ENCODE results near the gene C1R.

GRCh38 chr12:7125632-7126227 is 33.5 kb upstream of the C1R start:
- TF ChIP-seq POLR2AphosphoS5 (IDR thresholded peaks at IDR 0.05; ENCODE audit: low read depth, low read length) (no peak), GABPA (IDR thresholded peaks at IDR 0.05; ENCODE audit: low read depth) (no peak), REST (IDR thresholded peaks at IDR 0.05; ENCODE audit: low read depth, low read length) (no peak), JUND (IDR thresholded peaks at IDR 0.05) (no peak), NFIC (IDR thresholded peaks at IDR 0.05; ENCODE audit: borderline replicate concordance) (no peak), MEF2A (IDR thresholded peaks at IDR 0.05; ENCODE audit: borderline replicate concordance, low read depth) (no peak), EP300 (IDR thresholded peaks at IDR 0.05; ENCODE audit: borderline replicate concordance in 1 of 2, low read depth in 1 of 2, low read length in 1 of 2) (no peak), RXRA (IDR thresholded peaks at IDR 0.05; ENCODE audit: borderline replicate concordance, low read depth) (no peak)
- TF ChIP-seq, protein P1, sequence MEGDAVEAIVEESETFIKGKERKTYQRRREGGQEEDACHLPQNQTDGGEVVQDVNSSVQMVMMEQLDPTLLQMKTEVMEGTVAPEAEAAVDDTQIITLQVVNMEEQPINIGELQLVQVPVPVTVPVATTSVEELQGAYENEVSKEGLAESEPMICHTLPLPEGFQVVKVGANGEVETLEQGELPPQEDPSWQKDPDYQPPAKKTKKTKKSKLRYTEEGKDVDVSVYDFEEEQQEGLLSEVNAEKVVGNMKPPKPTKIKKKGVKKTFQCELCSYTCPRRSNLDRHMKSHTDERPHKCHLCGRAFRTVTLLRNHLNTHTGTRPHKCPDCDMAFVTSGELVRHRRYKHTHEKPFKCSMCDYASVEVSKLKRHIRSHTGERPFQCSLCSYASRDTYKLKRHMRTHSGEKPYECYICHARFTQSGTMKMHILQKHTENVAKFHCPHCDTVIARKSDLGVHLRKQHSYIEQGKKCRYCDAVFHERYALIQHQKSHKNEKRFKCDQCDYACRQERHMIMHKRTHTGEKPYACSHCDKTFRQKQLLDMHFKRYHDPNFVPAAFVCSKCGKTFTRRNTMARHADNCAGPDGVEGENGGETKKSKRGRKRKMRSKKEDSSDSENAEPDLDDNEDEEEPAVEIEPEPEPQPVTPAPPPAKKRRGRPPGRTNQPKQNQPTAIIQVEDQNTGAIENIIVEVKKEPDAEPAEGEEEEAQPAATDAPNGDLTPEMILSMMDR (IDR thresholded peaks at IDR 0.05): no peak
- TF ChIP-seq, protein P2, sequence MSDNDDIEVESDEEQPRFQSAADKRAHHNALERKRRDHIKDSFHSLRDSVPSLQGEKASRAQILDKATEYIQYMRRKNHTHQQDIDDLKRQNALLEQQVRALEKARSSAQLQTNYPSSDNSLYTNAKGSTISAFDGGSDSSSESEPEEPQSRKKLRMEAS (IDR thresholded peaks at IDR 0.05; ENCODE audit: low read depth): no peak
- TF ChIP-seq, protein P3, sequence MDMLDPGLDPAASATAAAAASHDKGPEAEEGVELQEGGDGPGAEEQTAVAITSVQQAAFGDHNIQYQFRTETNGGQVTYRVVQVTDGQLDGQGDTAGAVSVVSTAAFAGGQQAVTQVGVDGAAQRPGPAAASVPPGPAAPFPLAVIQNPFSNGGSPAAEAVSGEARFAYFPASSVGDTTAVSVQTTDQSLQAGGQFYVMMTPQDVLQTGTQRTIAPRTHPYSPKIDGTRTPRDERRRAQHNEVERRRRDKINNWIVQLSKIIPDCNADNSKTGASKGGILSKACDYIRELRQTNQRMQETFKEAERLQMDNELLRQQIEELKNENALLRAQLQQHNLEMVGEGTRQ (IDR thresholded peaks at IDR 0.05; ENCODE audit: borderline replicate concordance, low read depth, low read length): no peak

Data from SK-N-SH (cell line).